Cardiac muscle cell (in vitro differentiated cells and primary cell): ENCODE measurements around the gene RAD54L. TPM values are rescaled to one million over a fixed set of nuclear protein-coding genes. Genes with fewer than 3 reads are reported as not detected.

ENCODE experiments used
- DNase-seq, 2 donors: peaks; one replicate each; pipeline versions ENCODE4 v3.0.0 to v3.0.0-alpha.2; 2010 to 2017; ENCODE audit warnings: low read depth in 1 of 2, low spot score in 1 of 2
- H3K27ac ChIP-seq: fragments of 200-600 bp; sonication (generic); 2 replicates; pipeline ENCODE4 v1.5.1; 2016
- H3K27me3 ChIP-seq: fragments of 200-600 bp; sonication (generic); 2 replicates; pipeline ENCODE4 v1.6.0; 2016; ENCODE audit warnings: control low read depth
- H3K36me3 ChIP-seq: fragments of 200-600 bp; sonication (generic); 2 replicates; pipeline ENCODE4 v1.5.1; 2016; ENCODE audit warnings: control low read depth
- H3K4me1 ChIP-seq: fragments of 200-600 bp; sonication (generic); 2 replicates; pipeline ENCODE4 v1.8.1; 2017; ENCODE audit warnings: low read depth, mild to moderate bottlenecking, mixed run types
- H3K4me3 ChIP-seq: fragments of 200-600 bp; sonication (generic); 2 replicates; pipeline ENCODE4 v1.5.1; 2016; ENCODE audit warnings: mild to moderate bottlenecking
- H3K9me3 ChIP-seq: fragments of 200-600 bp; sonication (generic); 2 replicates; pipeline ENCODE4 v1.5.1; 2017; ENCODE audit warnings: low read depth, mild to moderate bottlenecking, control low read depth
- polyA plus RNA-seq: library from polyadenylated mRNA; unstranded; fragments of >200 nt; fragmentation: Nextera tagmentation; extraction: Ambion mirVana; gene quantifications from 2 replicates; pipeline ENCODE4 v1.2.1, GENCODE V29; 2016
- total RNA-seq: library from RNA; depleted of rRNA; stranded (reverse); fragments of >200 nt; gene quantifications from 2 replicates; pipeline ENCODE4 v1.2.3, GENCODE V29; 2016
- TF ChIP-seq, protein P1 (sequence below): IDR thresholded peaks from 2 replicates; pipeline ENCODE4 v1.5.1; 2012; ENCODE audit warnings: low read depth, mild to moderate bottlenecking, low read length

The RAD54L gene
- total and polyA plus RNA-seq, 2 experiments from 2014 or later = 2.5 to 5.9 TPM

- TF ChIP-seq, protein P1, sequence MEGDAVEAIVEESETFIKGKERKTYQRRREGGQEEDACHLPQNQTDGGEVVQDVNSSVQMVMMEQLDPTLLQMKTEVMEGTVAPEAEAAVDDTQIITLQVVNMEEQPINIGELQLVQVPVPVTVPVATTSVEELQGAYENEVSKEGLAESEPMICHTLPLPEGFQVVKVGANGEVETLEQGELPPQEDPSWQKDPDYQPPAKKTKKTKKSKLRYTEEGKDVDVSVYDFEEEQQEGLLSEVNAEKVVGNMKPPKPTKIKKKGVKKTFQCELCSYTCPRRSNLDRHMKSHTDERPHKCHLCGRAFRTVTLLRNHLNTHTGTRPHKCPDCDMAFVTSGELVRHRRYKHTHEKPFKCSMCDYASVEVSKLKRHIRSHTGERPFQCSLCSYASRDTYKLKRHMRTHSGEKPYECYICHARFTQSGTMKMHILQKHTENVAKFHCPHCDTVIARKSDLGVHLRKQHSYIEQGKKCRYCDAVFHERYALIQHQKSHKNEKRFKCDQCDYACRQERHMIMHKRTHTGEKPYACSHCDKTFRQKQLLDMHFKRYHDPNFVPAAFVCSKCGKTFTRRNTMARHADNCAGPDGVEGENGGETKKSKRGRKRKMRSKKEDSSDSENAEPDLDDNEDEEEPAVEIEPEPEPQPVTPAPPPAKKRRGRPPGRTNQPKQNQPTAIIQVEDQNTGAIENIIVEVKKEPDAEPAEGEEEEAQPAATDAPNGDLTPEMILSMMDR = no peak
- Histone ChIP-seq H3K4me1 (peaks cover 25% of the 10 kb centered on the region), H3K36me3 (peaks cover 27% of the 10 kb centered on the region), H3K27ac (peak overlapping the region; percentile 87), H3K4me3 (no peak overlapping the region), H3K27me3 (no peaks in the 10 kb centered on the region), H3K9me3 (no peaks in the 10 kb centered on the region)
- peak in 1 of 2 donors; percentile 68 for DNase-seq
Measured at GRCh38 chr1:46284597-46285564, 37.3 kb downstream of the RAD54L start.

GRCh38 chr1:46285730-46286477 is 38.3 kb downstream of the RAD54L start:
- DNase-seq = peak in 1 of 2 donors; percentile 20
- Histone ChIP-seq H3K9me3 (no peaks in the 10 kb centered on the region), H3K36me3 (peaks cover 17% of the 10 kb centered on the region), H3K27me3 (no peaks in the 10 kb centered on the region), H3K4me3 (no peak overlapping the region), H3K27ac (peak overlapping the region; percentile 87), H3K4me1 (peaks cover 25% of the 10 kb centered on the region)
- TF ChIP-seq, protein P1 = no peak

GRCh38 chr1:46288485-46289133 is 41.0 kb downstream of the RAD54L start:
- no peaks in the 10 kb centered on the region for H3K27me3 ChIP-seq
- DNase-seq = peak in 1 of 2 donors; percentile 39
- H3K4me1 ChIP-seq = peaks cover 25% of the 10 kb centered on the region
- H3K4me3 ChIP-seq = no peak overlapping the region
- TF ChIP-seq, protein P1 = no peak
- no peaks in the 10 kb centered on the region for H3K9me3 ChIP-seq
- H3K36me3 ChIP-seq = peaks cover 22% of the 10 kb centered on the region
- peak overlapping the region; percentile 39 for H3K27ac ChIP-seq

GRCh38 chr1:46289134-46289494 is 41.6 kb downstream of the RAD54L start:
- H3K36me3 ChIP-seq = peaks cover 22% of the 10 kb centered on the region
- no peak for DNase-seq
- H3K27ac ChIP-seq = peak overlapping the region; percentile 39
- peaks cover 20% of the 10 kb centered on the region for H3K4me1 ChIP-seq
- H3K9me3 ChIP-seq = no peaks in the 10 kb centered on the region
- H3K4me3 ChIP-seq = no peak overlapping the region
- no peaks in the 10 kb centered on the region for H3K27me3 ChIP-seq
- TF ChIP-seq, protein P1 = no peak

DNA sequence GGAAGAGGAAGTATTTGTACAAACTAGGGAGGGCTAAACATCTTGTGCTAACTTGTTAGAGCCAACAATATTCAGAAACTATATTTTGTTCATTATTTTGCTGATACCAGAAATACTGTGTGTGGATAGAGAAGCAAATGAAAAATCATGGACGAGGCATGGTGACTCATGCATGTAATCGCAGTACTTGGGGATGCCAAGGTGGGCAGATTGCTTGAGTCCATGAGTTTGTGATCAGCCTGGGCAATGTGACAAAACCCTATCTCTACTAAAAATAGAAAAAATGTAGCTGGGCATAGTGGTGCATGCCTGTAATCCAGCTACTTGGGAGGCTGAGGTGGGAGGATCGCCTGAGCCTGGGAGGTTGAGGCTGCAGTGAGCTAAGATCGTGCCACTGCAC is 42.4 kb downstream of the RAD54L start:
- TF ChIP-seq, protein P1 = no peak
- no peak overlapping the region for H3K4me3 ChIP-seq
- H3K27ac ChIP-seq = no peak overlapping the region
- H3K9me3 ChIP-seq = no peaks in the 10 kb centered on the region
- H3K36me3 ChIP-seq = peaks cover 26% of the 10 kb centered on the region
- H3K27me3 ChIP-seq = no peaks in the 10 kb centered on the region
- peaks cover 13% of the 10 kb centered on the region for H3K4me1 ChIP-seq
- no peak for DNase-seq
